Measurements from ENCODE around the gene SPDL1. TPM values are rescaled to one million over a fixed set of nuclear protein-coding genes. Genes with fewer than 3 reads are reported as not detected.

The SPDL1 gene, protein sequence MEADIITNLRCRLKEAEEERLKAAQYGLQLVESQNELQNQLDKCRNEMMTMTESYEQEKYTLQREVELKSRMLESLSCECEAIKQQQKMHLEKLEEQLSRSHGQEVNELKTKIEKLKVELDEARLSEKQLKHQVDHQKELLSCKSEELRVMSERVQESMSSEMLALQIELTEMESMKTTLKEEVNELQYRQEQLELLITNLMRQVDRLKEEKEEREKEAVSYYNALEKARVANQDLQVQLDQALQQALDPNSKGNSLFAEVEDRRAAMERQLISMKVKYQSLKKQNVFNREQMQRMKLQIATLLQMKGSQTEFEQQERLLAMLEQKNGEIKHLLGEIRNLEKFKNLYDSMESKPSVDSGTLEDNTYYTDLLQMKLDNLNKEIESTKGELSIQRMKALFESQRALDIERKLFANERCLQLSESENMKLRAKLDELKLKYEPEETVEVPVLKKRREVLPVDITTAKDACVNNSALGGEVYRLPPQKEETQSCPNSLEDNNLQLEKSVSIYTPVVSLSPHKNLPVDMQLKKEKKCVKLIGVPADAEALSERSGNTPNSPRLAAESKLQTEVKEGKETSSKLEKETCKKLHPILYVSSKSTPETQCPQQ
- total RNA-seq = 9.3 TPM

DNA sequence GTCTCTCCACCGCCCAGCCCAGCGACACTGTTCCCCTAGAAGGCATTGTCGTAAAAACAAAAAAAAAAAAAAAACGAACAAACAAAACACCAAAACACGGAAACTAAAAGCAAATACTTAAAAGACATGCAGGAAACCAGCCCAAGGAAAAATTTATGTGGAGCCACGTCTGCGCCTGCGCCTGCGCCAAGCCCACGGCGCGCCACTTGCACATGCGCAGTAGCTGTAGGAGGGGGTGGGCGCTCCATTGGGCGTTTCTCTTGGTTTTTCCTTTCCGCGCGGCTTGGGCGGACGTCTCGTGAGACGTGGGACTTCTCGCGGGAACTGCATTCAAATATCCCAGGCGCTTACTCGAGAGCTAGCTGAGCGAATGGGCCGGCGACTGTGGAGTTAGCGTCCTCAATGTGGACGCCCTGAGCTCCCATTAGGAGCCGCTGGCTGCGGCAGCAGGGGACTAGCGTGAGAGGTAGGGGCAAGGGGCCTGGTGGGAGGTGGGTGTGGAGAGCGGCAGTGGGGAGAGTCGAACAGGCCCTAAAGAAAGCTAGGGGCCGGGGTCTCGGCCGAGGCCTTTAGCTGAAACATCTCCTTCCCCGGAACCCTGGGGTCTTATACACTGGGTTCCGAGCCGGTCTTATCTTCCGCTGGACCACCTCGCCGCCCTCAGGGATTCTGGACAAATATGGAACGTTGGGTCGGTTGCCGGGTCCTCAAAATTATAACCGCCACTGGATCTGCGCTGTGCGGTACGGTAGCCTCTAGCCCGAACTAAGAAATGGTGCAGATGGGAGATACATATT, at the start of gene SPDL1:
SPDL1 (plus strand) TSS at position 350 of the 797 bp plus-strand sequence. CDS start 4,644 bp downstream, outside the sequence.
- DNase-seq (ENCODE audit: low spot score) (peak; percentile 97), ATAC-seq (peak; percentile 97)
- intact Hi-C loops (cut with DNase I) = no loop called here

DNA sequence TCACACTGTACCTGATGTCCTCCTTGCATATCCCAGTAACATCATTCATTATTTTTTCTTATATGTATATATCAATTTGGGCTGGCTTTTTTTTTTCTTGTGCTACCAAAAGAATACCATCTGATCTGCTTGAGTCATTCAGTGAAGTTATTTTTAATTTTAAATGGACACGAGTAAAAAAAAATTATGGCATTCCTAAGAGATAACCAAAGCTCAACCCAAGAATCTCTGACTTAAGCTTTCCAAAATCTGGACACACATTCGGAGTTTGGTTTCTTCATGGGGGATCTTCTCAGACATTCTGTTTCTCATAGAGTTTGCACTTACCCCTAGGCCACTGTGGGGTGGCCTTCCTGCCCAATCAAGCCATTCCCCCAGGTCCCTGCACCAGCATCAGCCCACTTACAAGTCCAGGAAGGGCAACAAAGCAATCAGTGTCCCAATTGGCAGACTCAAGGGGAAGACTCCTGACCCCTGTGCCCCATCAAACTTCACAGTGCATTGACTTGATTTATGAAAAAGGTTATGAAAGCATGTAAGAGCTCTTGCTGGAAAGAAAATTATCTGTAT, 49.2 kb upstream of the SPDL1 start:
- peak; percentile 81 for ATAC-seq
- intact Hi-C loops (cut with DNase I) = no loop called here

DNA sequence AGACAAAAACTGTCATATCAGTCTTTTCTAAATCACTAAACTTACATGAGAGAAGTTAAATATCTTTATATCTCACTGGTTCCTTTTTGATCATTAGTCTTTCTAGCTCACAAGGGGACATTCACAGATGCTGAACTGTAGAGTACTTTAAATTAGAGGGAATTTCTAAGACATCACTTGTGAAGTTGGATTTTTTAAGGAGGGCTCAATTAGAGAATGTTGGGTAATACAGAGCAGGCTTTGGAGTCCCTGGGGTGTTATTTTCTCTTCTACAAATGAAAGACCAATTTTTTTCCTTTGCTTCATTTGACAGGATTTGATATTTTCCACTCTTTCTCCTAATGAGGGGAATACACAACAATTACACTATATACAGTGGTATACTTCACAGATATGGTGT, 48.6 kb upstream of the SPDL1 start:
- DNase-seq (ENCODE audit: low spot score) (no peak), ATAC-seq (peak; percentile 87)
- intact Hi-C loops (cut with DNase I) = no loop called here

More for the DNA sequence above, 49.2 kb upstream of the SPDL1 start:
- no peak for DNase-seq (ENCODE audit: low spot score)

DNA sequence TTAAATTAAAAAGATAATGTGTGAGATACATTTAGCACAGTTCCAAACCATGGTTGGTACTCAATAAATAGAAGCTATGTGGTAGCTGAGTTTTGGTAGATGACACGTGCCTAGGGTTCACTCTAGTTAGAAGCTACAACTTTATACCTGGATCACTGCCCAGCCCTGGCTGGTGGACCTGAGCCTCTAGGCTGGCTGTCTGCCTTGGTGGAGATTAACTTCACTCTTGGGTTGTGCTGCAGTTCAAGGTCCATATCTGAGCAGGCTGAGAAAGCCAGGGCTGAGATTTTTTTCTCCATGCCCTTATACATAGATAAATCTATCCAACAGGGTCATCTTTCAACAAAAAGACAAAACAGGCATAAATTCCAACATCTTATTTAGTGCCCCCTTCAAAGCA, 44.6 kb upstream of the SPDL1 start:
- DNase-seq (ENCODE audit: low spot score) = no peak
- intact Hi-C loops (cut with DNase I) = no loop called here
- ATAC-seq = no peak

DNA sequence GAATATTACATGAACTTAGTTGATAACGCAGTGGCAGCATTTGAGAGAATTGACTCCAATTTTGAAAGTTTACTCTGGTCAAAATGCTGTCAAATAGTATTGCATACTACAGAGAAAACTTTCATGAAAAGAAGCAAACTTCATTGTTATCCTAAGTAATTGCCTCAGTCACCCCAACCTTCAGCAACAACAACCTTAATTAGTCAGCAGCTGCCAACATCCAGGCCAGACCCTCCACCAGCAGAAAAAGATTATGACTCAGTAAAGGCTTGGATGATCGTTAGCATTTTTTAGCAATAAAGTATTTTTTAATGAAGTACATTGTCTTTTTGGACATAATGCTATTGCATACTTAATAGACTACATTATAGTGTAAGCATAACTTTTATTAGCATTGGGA, 40.8 kb upstream of the SPDL1 start:
- DNase-seq (ENCODE audit: low spot score) (no peak), ATAC-seq (no peak)
- intact Hi-C loops (cut with DNase I) = no loop called here

DNA sequence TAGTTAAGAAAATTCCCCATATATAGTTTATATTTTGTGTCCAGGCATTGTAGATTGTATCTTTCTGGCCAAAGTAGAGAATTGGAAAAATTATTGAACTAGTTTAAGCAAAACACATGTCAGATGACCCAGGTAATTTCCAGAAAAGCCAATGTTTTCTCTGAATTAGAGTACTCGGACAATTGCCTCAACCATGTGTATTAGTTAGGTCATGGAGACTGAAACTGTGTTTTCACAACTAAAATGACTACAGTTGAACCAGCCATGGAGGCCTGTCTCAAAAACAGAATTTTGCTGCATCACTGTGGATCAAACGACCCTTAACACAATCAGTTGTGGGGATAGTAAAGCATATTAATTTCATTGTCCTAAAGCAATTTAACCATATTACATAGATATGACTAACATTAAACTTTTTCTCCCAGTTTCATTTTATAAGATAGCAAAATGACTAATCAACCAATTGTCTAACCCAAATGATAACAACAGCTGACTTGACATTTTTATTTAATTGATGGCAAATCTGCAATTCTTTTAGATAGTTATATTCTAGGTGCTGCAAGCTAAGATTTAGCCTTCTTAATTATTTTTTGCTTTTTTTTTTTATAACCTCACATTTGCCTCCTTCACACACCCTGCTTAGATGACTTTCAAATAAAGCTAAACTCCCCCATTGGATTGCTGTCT, 39.2 kb upstream of the SPDL1 start:
- DNase-seq (ENCODE audit: low spot score) (no peak), ATAC-seq (no peak)
- intact Hi-C loops (cut with DNase I) = no loop called here

DNA sequence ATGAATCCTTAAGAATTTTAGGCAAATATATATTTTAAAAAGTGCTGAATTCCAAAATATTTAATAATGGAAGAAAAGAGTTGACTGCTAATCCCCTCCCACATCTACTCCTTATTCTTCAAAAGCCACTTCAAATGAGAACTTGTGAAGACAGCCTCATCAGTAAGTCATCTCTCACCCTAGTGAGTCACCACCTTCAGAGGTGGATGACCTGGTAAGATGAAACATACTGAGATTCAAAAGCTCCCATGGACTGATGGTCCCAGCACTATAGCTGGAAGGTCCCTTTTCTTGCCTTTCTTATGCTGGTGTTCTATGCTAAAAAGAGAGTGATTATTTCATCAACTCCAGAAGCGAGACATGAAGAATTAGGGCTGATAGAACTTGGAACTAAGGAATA, 37.8 kb upstream of the SPDL1 start:
- DNase-seq (ENCODE audit: low spot score) = no peak
- intact Hi-C loops (cut with DNase I) = no loop called here
- ATAC-seq = no peak

DNA sequence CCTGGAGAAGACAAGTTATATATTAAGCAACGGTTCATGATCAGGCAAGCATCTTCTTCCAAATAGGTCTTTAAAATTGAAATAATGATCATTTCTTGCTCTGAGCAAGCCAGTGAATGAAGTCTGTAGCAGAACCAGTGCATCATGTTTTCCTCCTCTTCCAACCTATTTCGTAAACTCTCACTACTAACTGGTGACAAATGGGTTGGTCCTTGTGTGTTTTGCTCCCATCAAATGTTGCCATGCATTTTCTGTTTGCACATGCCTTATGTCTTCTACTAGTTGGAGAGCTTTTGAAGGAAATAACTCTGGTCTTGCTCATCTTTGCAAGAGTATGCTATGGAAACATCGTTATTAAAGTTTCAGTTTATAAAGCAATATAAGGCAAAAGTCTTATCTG, 37.2 kb upstream of the SPDL1 start:
- no peak for DNase-seq (ENCODE audit: low spot score)
- ATAC-seq = no peak
- intact Hi-C loops (cut with DNase I) = no loop called here

DNA sequence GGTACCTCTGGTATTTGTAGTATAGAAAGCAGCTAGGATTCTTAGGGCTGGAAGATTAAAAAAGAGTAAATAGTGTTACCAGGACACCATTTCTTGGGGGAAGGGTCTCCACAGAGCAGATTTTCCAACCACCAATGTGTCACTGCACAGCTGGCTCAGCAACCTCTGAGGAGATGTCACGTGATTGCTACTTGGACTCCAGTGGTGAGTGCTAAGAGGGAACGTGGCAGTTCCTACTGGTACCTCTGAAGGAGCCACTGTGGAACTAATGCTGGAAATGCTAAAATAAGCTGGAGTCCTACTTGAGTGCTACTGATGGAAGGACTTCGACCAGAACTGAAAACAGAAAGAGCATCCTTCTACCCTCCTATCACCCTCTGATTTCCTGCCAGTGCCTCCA, 36.1 kb upstream of the SPDL1 start:
- no peak for DNase-seq (ENCODE audit: low spot score)
- intact Hi-C loops (cut with DNase I) = no loop called here
- ATAC-seq = peak; percentile 52

DNA sequence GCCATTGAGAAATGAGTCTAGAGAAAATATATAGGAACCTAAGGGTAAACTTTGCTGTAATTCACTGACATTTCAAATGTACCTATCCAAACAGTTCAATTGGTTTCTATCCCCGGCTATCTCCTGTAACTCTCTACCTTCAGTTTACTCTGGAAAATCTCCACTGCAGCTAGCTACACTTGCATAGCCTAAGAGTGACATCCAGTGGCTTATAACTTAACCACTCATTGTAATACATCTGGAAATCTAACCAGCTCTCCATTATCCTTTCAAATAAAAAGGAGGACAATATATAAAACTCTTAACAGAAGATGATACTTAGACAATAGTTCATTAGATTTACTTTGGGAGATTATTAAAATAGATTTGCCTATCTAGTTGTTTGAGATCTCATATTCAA, 35.3 kb upstream of the SPDL1 start:
- peak; percentile 90 for ATAC-seq
- intact Hi-C loops (cut with DNase I) = no loop called here
- no peak for DNase-seq (ENCODE audit: low spot score)

DNA sequence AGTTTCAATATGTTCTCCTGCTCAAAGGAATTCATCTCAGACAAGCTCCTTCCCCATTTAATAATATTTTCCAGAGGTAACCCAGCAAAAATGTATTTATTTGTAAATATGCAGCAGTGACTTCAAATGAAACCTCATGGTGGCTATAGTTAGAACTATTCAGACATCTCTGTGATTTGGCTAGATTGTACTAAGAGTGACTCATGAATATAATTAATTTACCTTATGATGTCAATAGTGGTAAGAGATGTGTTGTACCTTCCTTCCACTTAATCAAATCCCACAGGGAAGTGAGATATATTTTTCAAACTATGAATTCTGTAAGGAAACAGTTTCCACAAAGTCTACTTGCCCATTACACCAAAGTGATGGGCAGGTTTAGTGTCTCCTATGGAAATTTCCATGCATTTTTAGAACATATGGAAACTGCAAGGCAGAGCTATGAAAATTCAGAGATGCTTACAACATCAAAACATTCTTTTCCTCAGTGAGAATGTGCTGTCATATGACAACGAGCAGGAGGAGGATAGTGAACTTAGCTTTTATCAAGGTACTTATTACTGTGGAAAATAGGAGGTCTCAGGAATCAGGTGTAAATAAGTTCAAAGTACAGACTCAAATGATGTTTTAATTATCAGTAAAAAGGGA, 34.0 kb upstream of the SPDL1 start:
- DNase-seq (ENCODE audit: low spot score) (no peak), ATAC-seq (no peak)
- intact Hi-C loops (cut with DNase I) = no loop called here

DNA sequence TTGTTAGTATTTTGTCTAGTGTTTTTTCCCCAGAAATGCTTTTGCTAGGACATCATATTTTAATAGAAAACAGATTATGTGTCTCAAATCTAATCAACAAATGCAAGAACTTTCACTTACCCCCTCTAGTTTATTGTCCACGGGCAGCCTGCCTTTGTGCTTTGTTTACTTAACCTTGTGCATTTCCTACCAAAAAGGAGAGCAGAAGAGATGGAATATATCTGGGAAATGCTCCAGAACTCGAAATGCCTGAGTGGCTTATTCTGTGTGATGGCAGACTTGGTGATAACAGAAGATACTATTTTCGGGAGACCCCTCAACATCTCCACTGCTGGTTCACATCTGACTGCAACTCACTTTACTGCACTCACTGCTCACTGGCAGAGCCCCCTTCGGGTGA, 33.3 kb upstream of the SPDL1 start:
- ATAC-seq = no peak
- intact Hi-C loops (cut with DNase I) = no loop called here
- no peak for DNase-seq (ENCODE audit: low spot score)

DNA sequence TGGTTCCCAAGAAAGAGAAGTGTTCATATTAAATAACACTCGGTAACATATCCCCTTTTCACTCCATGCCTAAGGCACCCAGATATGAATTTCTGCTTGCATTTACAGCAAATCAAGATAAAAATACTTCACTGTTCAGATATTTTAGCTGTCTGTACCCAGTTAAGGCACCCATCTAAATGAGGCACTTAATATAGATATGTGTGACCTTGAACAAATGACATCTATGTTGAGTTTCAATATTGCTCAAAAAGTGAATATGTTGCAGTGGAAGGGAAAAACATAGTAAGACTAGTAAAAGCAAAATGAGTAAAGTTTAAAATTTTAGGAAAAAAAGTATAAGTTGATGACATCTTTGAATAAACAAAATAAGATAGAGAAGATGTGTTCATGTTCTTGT, 32.4 kb upstream of the SPDL1 start:
- DNase-seq (ENCODE audit: low spot score) (no peak), ATAC-seq (no peak)
- intact Hi-C loops (cut with DNase I) = no loop called here

DNA sequence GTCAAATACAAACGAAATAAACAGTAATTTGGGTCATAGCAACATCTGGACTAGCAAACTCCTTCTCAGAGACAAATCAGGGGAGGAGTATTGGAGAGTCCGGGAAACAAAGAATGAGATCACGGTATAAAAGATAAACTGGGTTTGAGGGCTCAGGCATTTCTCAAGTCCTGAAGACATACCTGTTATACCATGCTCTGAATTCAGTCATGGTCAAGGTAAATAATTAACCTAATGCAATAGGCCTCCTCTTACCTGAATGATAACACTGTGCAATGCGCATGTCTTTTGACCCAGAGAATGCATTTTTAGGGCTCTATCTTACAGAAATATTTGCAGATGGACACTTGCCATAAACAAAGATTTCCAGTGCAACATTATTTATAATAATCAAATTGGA, 31.9 kb upstream of the SPDL1 start:
- ATAC-seq (no peak), DNase-seq (ENCODE audit: low spot score) (no peak)
- intact Hi-C loops (cut with DNase I) = no loop called here

DNA sequence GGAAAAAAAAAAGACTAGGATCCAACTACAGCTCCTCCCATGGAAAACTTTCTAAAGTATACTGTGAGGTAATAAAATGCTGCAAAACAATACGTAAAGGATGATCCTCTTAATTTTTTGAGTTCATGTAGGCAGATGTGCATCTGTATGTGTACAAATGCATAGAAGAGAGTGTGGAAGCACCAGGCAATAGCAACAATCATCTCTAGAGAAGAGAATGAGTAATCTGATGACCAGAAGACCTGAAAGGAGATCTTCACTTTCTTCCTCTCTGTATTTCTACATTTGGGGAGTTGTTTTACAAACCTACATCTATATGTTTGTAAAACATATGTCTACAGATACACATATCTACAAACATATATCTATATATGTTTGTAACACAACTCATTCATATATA, 29.3 kb upstream of the SPDL1 start:
- intact Hi-C loops (cut with DNase I) = no loop called here
- no peak for ATAC-seq
- no peak for DNase-seq (ENCODE audit: low spot score)

DNA sequence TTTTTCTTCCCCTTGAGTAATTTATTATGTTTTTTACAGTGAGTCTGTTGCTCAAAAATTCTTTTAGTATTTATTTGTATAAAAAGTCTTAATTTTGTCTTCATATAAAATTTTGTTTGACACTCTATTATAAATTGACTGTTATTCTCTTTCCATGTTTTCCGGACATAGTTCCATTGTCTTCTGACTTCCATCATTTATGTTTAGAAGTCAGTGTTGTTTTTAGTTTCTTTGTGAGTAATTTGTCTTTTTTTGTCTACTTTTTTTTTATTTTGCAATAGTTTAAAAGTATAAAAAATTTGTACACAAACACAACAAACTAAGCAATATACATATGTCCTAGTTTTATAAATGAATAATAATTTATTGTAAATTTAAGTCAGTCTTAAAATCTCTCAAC, 25.7 kb upstream of the SPDL1 start:
- DNase-seq (ENCODE audit: low spot score) (no peak), ATAC-seq (no peak)
- intact Hi-C loops (cut with DNase I) = no loop called here

DNA sequence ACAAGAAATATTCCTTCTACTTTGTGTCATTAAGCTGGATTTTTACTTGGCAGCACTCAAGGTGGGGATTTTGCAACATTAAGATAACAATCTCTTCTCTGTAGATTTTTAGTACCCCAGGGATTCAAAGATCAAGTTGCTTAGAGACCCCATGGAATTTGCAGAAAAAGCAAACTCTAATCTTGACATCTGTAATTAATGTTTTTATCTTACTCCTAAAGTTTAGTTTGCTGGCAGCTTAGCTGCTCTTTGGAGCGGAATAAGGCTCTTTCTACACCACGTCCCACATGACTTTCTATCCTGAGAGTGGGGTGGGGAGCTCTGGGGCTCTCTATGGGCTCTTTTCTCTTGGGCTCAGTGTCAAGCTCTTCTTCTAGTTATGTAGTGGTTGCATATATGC, 21.7 kb upstream of the SPDL1 start:
- intact Hi-C loops (cut with DNase I) = no loop called here
- DNase-seq (ENCODE audit: low spot score) (no peak), ATAC-seq (peak; percentile 72)

DNA sequence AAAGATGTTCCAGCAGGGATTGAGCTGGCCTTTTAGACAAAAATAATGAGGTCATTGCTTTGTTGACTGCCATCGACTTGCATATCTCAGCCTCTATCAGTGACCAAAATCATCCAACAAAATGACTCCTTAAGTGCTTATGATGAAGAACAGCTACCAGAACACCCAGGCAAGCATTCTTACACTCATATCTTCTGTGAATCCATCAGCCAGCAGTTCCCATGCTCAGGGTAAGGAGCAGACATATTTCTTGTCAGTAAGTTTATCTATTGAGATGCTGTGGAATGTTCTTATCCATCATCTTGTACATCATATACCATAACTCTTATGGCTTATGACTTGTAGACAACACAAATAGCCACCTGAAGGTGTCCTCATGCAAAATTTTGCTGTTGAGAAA, 20.2 kb upstream of the SPDL1 start:
- ATAC-seq (no peak), DNase-seq (ENCODE audit: low spot score) (no peak)
- intact Hi-C loops (cut with DNase I) = no loop called here

DNA sequence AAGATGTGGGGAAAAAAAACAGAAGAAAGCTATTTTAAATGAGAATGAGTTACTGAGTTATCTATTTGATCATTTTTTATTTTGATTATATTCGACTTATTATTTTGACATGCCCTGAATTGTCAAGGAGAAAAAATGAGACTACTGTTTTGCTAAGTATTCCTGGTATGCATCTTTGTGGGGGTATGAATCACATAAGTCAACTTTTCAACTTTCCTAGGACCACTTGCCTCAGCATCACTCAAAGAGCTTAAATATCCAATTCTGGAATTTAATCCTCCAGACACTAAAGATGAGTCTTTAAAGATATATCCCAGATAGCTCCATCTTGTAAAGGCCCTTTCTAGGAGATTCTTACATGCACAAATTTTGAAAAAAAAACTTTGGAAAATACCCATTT, 17.4 kb upstream of the SPDL1 start:
- DNase-seq (ENCODE audit: low spot score) (no peak), ATAC-seq (no peak)
- intact Hi-C loops (cut with DNase I) = no loop called here

Measured in sciatic nerve (tissue), 2 donors.